H1 (cell line): Measurements from ENCODE around the gene SCGB3A1. TPM values are rescaled to one million over a fixed set of nuclear protein-coding genes. Genes with fewer than 3 reads are reported as not detected.

Experiments used
- ATF2 ChIP-seq: IDR thresholded peaks from 2 replicates; pipeline ENCODE4 v1.6.1; 2012; ENCODE audit warnings: low read length, inconsistent platforms
- CBX8 ChIP-seq: fragments of 300-800, 300-1000 bp; sonication (generic); IDR thresholded peaks from 2 replicates; pipeline ENCODE4 v1.7.1; 2016; ENCODE audit warnings: low read depth, low read length, borderline replicate concordance
- E2F6 ChIP-seq: IDR thresholded peaks from 2 replicates; pipeline ENCODE4 v1.6.1; 2012; ENCODE audit warnings: inconsistent platforms
- JUN ChIP-seq: IDR thresholded peaks from 2 replicates; pipeline ENCODE4 v1.6.1; 2011; ENCODE audit warnings: low read depth, mild to moderate bottlenecking, improper control_type of control experiment, low read length
- JUND ChIP-seq: IDR thresholded peaks from 2 replicates; pipeline ENCODE4 v1.6.1; 2011; ENCODE audit warnings: mild to moderate bottlenecking, improper control_type of control experiment, low read length
- POLR2A ChIP-seq, 2 experiments: IDR thresholded peaks; 1 replicate in 1 of 2; 2 replicates in 1 of 2; pipeline ENCODE4 v1.6.1; 2011; ENCODE audit warnings: low read depth in 2 of 2, low read length in 2 of 2, mild to moderate bottlenecking in 2 of 2; ENCODE audit errors: control extremely low read depth in 1 of 2
- RBBP5 ChIP-seq: IDR thresholded peaks from 2 replicates; pipeline ENCODE4 v1.7.1; 2012; ENCODE audit warnings: low read depth, mild to moderate bottlenecking, inconsistent platforms, low read length, moderate library complexity, borderline replicate concordance
- RXRA ChIP-seq: IDR thresholded peaks from 2 replicates; pipeline ENCODE4 v1.6.1; 2011; ENCODE audit warnings: low read depth, mild to moderate bottlenecking, low read length, moderate library complexity; ENCODE audit not compliant: insufficient read depth
- SIRT6 ChIP-seq: IDR thresholded peaks from one replicate; pipeline ENCODE4 v1.7.1; 2012; ENCODE audit warnings: low read length, inconsistent platforms
- polyA plus RNA-seq, 7 experiments: library from polyadenylated mRNA; depleted of rRNA in 3 of 7; stranded (reverse) in 5 of 7; unstranded in 2 of 7; fragments of >200 nt in 5 of 7; fragments of 200-250 nt in 2 of 7; gene quantifications; 1 replicate in 5 of 7; 2 replicates in 1 of 7; 4 replicates in 1 of 7; pipeline versions ENCODE4 v1.2.1 to v1.2.3, GENCODE V29; 2011 to 2013; ENCODE audit warnings: missing spikeins in 2 of 7, mixed read lengths in 2 of 7
- total RNA-seq: library from RNA; stranded (reverse); fragmentation: NEBNext Ultra II Directional; extraction: Animal tissue kit (Norgen Biotek cat#: 25700); gene quantifications from 2 replicates; pipeline ENCODE4 v1.2.1, GENCODE V29; 2021

The SCGB3A1 gene
- total and polyA plus RNA-seq, 2 of the 8 experiments (the other 6 are each of a cell fraction or from before 2014, with no cell fraction given) = 0.20 TPM; not detected in 1

- TF ChIP-seq ATF2 (no peak), CBX8 (no peak), SIRT6 (no peak), RXRA (no peak), POLR2A (IDR thresholded peaks at IDR 0.05; ENCODE audit: control extremely low read depth in 1 of 2, low read depth in 2 of 2, low read length in 2 of 2) (no peak), JUN (no peak), E2F6 (no peak), RBBP5 (no peak), JUND (no peak)
Measured at GRCh38 chr5:180557217-180557809, 34.0 kb downstream of the SCGB3A1 start (continued).
